HCT116 (cell line): Measurements from ENCODE around the gene AVP. TPM values are rescaled to one million over a fixed set of nuclear protein-coding genes. Genes with fewer than 3 reads are reported as not detected.
"Not testable (repeated sequence)": the region's sequence is repeated elsewhere in the genome, so short reads cannot be mapped to it uniquely, and the experiment has no call there.

Experiments used
- ATAC-seq: fragments of 200-7000 bp; cut with Tn5 transposase; 2 replicates; pipeline ENCODE4 v1.9.1; 2020; ENCODE audit warnings: mild to moderate bottlenecking, moderate library complexity
- BruUV-seq: library from RNA; stranded (reverse); fragments of 400-500 nt; replicated peaks from 2 replicates; lab custom pipeline; 2021; lab: Mats Ljungman, UMichigan
- CTCF ChIA-PET: fragments of 300-600 bp; sonication (Branson Sonifier 250); formaldehyde crosslinking; loops from one replicate; lab custom pipeline; 2021; ENCODE audit warnings: antibody characterized with exemption; lab: Charles Lee
- POLR2A ChIA-PET: fragments of 300-600, 350-600 bp; sonication (Branson Sonifier 250); formaldehyde crosslinking; loops from one replicate; lab custom pipeline; 2021; ENCODE audit warnings: antibody characterized with exemption; lab: Charles Lee
- RAD21 ChIA-PET, 2 experiments: fragments of 300-600 bp; sonication (Branson Sonifier 250); formaldehyde crosslinking; loops; one replicate each; lab custom pipeline; 2023; ENCODE audit warnings: low total read pairs in 2 of 2; ENCODE audit not compliant: uncharacterized antibody in 2 of 2, unreplicated experiment in 2 of 2, low non-redundant PET in 1 of 2; lab: Charles Lee
- DNase-seq: peaks from one replicate; pipeline ENCODE4 v3.0.0-alpha.2; 2010; ENCODE audit warnings: low read depth, low spot score
- H2AFZ ChIP-seq: fragments of 200-600 bp; shearing (Covaris generic), sonication (generic); 2 replicates; pipeline ENCODE4 v1.6.1; 2017; ENCODE audit warnings: low read depth, mixed run types, mixed read lengths, antibody characterized with exemption, low read length; ENCODE audit not compliant: poor library complexity, severe bottlenecking
- H3K27ac ChIP-seq: 2 replicates; pipeline ENCODE4 v1.5.1; 2012; ENCODE audit warnings: low read depth, low read length
- H3K27me3 ChIP-seq: fragments of 200-600 bp; sonication (generic); 2 replicates; pipeline ENCODE4 v1.6.1; 2016; ENCODE audit warnings: mixed run types, low read length, mixed read lengths; ENCODE audit not compliant: insufficient read depth
- H3K36me3 ChIP-seq, 2 experiments: fragments of 200-500 bp in 1 of 2; fragments of 200-600 bp in 1 of 2; sonication (Bioruptor generic) in 1 of 2; sonication (generic) in 1 of 2; 2 replicates each; pipeline versions ENCODE4 v1.5.1 to v1.6.1; 2014 to 2016; ENCODE audit warnings: low read length in 2 of 2, inconsistent platforms in 1 of 2, mixed read lengths in 1 of 2, mixed run types in 1 of 2; ENCODE audit not compliant: insufficient read depth in 2 of 2, control insufficient read depth in 1 of 2
- H3K4me1 ChIP-seq, 2 experiments: fragments of 200-600 bp in 1 of 2; sonication (generic) in 1 of 2; 2 replicates each; pipeline versions ENCODE4 v1.5.1 to v1.6.1; 2012 to 2017; ENCODE audit warnings: low read length in 2 of 2, inconsistent platforms in 1 of 2, mild to moderate bottlenecking in 1 of 2, mixed read lengths in 1 of 2, mixed run types in 1 of 2, moderate library complexity in 1 of 2; ENCODE audit not compliant: insufficient read depth in 2 of 2, control insufficient read depth in 1 of 2
- H3K4me2 ChIP-seq: fragments of 200-600 bp; sonication (generic); 2 replicates; pipeline ENCODE4 v1.6.1; 2017; ENCODE audit warnings: mixed run types, low read length, mixed read lengths
- H3K4me3 ChIP-seq, 2 experiments: fragments of 200-600 bp in 1 of 2; sonication (generic) in 1 of 2; replicated peaks in 1 of 2; 2 replicates each; pipeline ENCODE4 v1.5.1; 2011 to 2016; ENCODE audit warnings: low read length in 2 of 2, control low read depth in 1 of 2, low read depth in 1 of 2, mild to moderate bottlenecking in 1 of 2, mixed read lengths in 1 of 2, mixed run types in 1 of 2
- H3K79me2 ChIP-seq: fragments of 200-600 bp; sonication (generic); 2 replicates; pipeline ENCODE4 v1.6.1; 2017; ENCODE audit warnings: mild to moderate bottlenecking, mixed run types, low read length, moderate library complexity, mixed read lengths; ENCODE audit not compliant: insufficient read depth
- H3K9ac ChIP-seq: fragments of 200-600 bp; sonication (generic); 2 replicates; pipeline ENCODE4 v1.6.1; 2016; ENCODE audit warnings: low read length, mixed read lengths
- H3K9me2 ChIP-seq: fragments of 200-600 bp; sonication (generic), shearing (Covaris generic); 2 replicates; pipeline ENCODE4 v1.6.1; 2017; ENCODE audit warnings: mixed run types, mild to moderate bottlenecking, moderate library complexity; ENCODE audit not compliant: insufficient read depth
- H3K9me3 ChIP-seq, 2 experiments: fragments of 200-500 bp in 1 of 2; fragments of 200-600 bp in 1 of 2; sonication (Bioruptor generic) in 1 of 2; sonication (generic) in 1 of 2; 2 replicates each; pipeline ENCODE4 v1.6.1; 2014 to 2017; ENCODE audit warnings: low read length in 2 of 2, mixed read lengths in 2 of 2, inconsistent platforms in 1 of 2, low read depth in 1 of 2, mild to moderate bottlenecking in 1 of 2, mixed run types in 1 of 2, moderate library complexity in 1 of 2; ENCODE audit not compliant: control insufficient read depth in 1 of 2, insufficient read depth in 1 of 2
- H4K20me1 ChIP-seq: fragments of 200-600 bp; sonication (generic), shearing (Covaris generic); 2 replicates; pipeline ENCODE4 v1.6.1; 2017; ENCODE audit warnings: mixed run types, mild to moderate bottlenecking, moderate library complexity; ENCODE audit not compliant: insufficient read depth
- JUND ChIP-seq: IDR thresholded peaks from 2 replicates; pipeline ENCODE4 v1.6.1; 2012
- MAX ChIP-seq: IDR thresholded peaks from 2 replicates; pipeline ENCODE4 v1.6.1; 2012
- RAD21 ChIP-seq: IDR thresholded peaks from 2 replicates; pipeline ENCODE4 v1.6.1; 2012; ENCODE audit warnings: low read depth, mild to moderate bottlenecking
- SIN3A ChIP-seq: IDR thresholded peaks from 2 replicates; pipeline ENCODE4 v1.6.1; 2012; ENCODE audit warnings: low read depth
- SP1 ChIP-seq: IDR thresholded peaks from 2 replicates; pipeline ENCODE4 v1.6.1; 2012; ENCODE audit warnings: low read depth
- ZNF274 ChIP-seq: fragments of 200-500 bp; sonication (Bioruptor generic); IDR thresholded peaks from 2 replicates; pipeline ENCODE4 v1.6.1; 2014; ENCODE audit warnings: mild to moderate bottlenecking, low read depth, low read length, inconsistent platforms
- intact Hi-C: fragments of 100-400 bp; cut with micrococcal nuclease; formaldehyde crosslinking; loops from 2 replicates; pipeline ENCODE4 v1.10.0; 2022
- total RNA-seq: library from RNA; stranded (reverse); gene quantifications from one replicate; pipeline ENCODE4 v1.2.1, GENCODE V29; 2021; ENCODE audit not compliant: unreplicated experiment
- TF ChIP-seq, protein P1 (sequence below): IDR thresholded peaks from 2 replicates; pipeline ENCODE4 v1.6.1; 2012; ENCODE audit warnings: low read depth
- TF ChIP-seq, protein P2 (sequence below): IDR thresholded peaks from 2 replicates; pipeline ENCODE4 v1.6.1; 2012

AVP gene
- total RNA-seq, 1 experiment from 2014 or later: not detected

- POLR2A ChIA-PET: no interaction called here
These were observed 42.0 kb upstream of the AVP start for GRCh38 chr20:3126527-3126859.

GRCh38 chr20:3125776-3126526, 41.4 kb upstream of the AVP start:
- POLR2A ChIA-PET, H3K27ac ChIP-seq, ATAC-seq: not testable (repeated sequence)

More at GRCh38 chr20:3126527-3126859, 42.0 kb upstream of the AVP start:
- no peaks in the 10 kb centered on the region for H3K9me2 ChIP-seq
- peaks cover 11% of the 10 kb centered on the region for H3K79me2 ChIP-seq
- ATAC-seq (no peak), DNase-seq (no peak)
- H3K36me3 ChIP-seq: peaks cover 3 to 12% of the 10 kb centered on the region in 2 experiments; a peak in 2 of 4 replicates
- intact Hi-C loops: no loop called here
- H2AFZ ChIP-seq: no peak overlapping the region
- H4K20me1 ChIP-seq: no peaks in the 10 kb centered on the region
- TF ChIP-seq, protein P1, sequence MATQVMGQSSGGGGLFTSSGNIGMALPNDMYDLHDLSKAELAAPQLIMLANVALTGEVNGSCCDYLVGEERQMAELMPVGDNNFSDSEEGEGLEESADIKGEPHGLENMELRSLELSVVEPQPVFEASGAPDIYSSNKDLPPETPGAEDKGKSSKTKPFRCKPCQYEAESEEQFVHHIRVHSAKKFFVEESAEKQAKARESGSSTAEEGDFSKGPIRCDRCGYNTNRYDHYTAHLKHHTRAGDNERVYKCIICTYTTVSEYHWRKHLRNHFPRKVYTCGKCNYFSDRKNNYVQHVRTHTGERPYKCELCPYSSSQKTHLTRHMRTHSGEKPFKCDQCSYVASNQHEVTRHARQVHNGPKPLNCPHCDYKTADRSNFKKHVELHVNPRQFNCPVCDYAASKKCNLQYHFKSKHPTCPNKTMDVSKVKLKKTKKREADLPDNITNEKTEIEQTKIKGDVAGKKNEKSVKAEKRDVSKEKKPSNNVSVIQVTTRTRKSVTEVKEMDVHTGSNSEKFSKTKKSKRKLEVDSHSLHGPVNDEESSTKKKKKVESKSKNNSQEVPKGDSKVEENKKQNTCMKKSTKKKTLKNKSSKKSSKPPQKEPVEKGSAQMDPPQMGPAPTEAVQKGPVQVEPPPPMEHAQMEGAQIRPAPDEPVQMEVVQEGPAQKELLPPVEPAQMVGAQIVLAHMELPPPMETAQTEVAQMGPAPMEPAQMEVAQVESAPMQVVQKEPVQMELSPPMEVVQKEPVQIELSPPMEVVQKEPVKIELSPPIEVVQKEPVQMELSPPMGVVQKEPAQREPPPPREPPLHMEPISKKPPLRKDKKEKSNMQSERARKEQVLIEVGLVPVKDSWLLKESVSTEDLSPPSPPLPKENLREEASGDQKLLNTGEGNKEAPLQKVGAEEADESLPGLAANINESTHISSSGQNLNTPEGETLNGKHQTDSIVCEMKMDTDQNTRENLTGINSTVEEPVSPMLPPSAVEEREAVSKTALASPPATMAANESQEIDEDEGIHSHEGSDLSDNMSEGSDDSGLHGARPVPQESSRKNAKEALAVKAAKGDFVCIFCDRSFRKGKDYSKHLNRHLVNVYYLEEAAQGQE: no peak
- TF ChIP-seq, protein P2, sequence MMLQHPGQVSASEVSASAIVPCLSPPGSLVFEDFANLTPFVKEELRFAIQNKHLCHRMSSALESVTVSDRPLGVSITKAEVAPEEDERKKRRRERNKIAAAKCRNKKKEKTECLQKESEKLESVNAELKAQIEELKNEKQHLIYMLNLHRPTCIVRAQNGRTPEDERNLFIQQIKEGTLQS: no peak
- TF ChIP-seq MAX (no peak), ZNF274 (no peak), SP1 (no peak), SIN3A (no peak), JUND (no peak), RAD21 (no peak)
- TF ChIP-seq, all 23 proteins: peak for 0
- RAD21 ChIA-PET: no interaction called here
- H3K4me2 ChIP-seq: no peak overlapping the region
- no peak overlapping the region for H3K27ac ChIP-seq
- no TSS peak for BruUV-seq
- H3K27me3 ChIP-seq: no peaks in the 10 kb centered on the region
- no peaks in the 10 kb centered on the region; a peak in 1 of 4 replicates for H3K9me3 ChIP-seq
- H3K9ac ChIP-seq: no peak overlapping the region
- H3K4me3 ChIP-seq: no peak overlapping the region
- H3K4me1 ChIP-seq: no peaks in the 10 kb centered on the region
- CTCF ChIA-PET: no interaction called here

More at GRCh38 chr20:3125776-3126526, 41.4 kb upstream of the AVP start:
- H3K9me3 ChIP-seq, CTCF ChIA-PET, H3K4me1 ChIP-seq, H3K27me3 ChIP-seq, H3K4me2 ChIP-seq, H4K20me1 ChIP-seq, RAD21 ChIA-PET, intact Hi-C loops, H3K9me2 ChIP-seq, BruUV-seq, H2AFZ ChIP-seq, DNase-seq, H3K4me3 ChIP-seq, H3K9ac ChIP-seq: not testable (repeated sequence)
- peaks cover 11% of the 10 kb centered on the region for H3K79me2 ChIP-seq
- H3K36me3 ChIP-seq: peaks cover 7 to 12% of the 10 kb centered on the region in 2 experiments; a peak in 3 of 4 replicates
